NCI-H748 treated with DMSO at 0.1 percent for 48 hours (cell line): Measurements from ENCODE around the gene COL18A1.

Source experiments
- DNase-seq: peaks from one replicate; lab custom pipeline; 2025; lab: John Stamatoyannopoulos, UW

COL18A1 gene

DNA sequence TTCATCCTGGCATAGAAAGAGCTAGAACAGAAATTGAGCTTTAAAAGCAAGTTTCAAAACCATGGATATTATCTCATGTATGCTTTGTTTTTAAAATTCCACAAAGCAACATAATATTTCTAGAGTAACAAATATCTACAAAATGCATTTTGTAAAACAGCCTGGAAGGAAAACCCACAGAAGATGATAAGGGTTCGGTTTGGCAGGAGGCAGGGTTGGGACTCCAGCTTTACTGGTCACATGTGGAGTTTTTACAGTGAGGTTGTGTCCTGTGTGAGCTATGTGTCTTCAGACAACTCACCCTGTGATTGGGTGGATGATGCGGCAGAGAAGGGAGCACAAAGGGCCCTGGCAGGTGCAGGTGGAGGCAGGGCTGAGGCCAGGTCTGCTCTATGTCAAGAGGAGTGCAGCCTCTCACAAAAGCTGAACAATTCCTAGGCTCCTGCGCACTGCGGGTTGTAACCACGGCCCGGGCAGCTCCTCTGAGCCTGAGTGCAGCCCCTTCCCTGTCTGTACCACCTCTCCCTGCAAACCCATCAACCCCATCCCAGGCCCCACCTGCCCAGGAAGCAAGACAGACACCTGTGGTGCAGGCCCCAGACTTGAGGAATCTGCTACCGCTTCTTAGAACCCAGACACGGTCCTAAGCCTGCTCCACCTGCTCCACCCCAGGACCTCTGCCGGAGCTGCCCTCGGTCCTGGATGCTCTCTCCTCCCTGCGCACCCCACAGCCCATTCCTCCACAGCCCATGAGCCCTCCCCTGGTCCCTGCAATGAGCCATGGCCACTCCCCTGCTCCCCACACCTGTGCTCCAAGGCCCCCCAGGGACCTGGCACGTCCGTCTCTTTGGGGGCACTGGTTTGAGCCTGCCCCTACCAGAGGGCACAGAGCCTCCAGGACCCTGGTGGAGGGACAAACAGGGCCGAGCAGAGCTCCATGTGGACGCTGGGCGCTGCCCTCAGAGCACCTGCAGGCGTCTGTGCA lies 2.8 kb upstream of the COL18A1 start:
- no peak for DNase-seq

DNA sequence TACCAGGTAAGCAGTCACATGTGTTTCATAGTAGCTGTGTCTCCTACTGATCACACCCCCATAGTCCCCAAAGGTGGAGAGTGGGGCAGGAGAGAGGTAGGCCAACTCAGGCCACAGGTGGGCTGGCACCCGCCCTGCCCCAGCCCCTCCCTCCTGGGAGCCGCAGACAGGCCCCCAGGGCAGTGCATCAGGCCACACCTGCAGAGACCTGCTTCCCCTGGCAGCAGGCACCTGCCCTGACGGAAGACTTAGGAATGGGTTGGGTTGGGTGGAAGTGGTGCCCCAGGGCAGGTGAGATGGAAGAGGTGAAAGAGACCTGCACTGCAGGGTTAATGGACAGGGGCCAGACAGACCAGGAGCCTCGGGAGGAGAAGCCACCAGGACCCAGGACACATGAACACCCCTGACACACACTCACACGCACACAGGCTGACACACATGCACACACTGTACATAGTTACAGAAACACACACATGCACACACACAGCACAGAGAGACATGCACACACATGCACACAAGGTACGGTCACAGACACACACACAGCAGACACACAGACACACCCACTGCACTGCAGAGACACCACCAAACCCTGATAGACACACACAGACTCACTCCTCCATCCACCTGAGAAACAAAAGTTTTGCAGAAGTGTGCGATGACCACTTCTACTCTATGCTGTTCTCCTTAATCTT lies 1.7 kb upstream of the COL18A1 start:
- no peak for DNase-seq

DNA sequence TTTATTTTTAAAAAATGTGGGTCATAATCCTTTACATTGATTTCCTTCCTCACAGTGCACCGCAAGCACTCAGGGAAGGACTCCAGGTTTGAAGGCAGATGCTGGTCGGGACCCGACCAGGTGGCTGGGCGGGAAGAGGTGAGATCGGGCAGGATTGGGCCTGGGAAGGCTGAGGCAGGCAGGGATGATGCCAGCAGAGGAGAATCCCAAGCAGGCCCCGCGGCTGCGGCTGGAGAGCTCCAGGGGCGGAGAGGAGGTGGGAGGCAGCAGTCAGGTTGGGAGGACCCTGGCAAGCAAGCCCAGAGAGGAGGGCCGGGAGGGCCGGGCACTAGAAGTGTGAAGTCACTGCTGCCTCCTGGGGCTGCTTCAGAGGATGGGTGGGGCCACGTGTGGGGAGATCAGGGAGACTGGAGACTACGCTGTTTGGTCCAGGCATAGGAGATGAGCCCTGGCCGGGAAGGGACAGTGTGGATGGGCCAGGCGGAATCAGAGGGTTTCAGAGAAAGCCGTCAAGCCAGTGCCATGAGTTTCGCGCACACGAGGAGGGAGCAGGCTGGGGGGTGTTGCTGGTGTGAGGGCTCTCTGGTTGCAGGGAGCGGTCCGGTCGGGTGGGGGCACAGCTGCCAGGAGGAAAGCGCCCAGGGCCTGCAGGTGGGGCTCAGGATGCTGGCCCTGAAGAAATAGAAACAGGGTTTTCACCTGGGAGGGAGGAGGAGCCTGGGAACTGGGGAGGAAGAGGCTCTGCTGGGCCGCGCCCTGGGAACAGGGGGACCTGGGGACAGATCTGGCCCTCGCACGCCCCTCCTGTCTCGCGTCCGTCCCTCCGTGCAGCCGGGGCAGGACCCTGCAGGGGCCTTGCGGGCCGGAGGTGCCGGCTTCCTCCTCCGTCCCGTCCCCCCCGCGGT lies 888 bp upstream of the COL18A1 start:
- no peak for DNase-seq

DNA sequence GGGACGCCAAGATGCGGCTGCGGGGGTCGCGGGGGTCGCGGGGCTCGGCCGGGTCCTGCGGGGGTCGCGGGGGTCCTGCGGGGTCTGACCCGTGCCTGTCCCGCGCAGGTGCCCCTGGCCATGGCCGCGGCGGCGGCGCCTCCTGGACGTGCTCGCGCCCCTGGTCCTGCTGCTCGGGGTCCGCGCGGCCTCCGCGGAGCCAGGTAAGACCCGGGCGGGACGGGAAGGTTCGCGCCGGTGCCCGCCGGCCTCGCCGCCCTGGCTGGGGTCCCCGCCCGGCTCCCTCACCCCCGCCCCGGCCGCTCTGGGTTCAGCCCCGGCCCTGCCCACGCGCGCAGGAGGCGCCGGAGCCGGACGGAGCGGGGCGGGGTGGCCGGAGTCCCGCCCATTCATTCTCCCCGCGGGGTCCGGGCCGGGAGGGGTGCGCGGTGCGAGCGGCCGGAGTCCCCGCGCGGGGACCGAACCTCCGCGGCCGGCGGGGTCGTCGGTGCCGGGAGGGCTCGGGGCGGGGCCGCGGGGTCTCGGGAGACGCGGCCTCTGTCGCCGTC lies 380 bp downstream of the COL18A1 start:
- DNase-seq, result no peak

DNA sequence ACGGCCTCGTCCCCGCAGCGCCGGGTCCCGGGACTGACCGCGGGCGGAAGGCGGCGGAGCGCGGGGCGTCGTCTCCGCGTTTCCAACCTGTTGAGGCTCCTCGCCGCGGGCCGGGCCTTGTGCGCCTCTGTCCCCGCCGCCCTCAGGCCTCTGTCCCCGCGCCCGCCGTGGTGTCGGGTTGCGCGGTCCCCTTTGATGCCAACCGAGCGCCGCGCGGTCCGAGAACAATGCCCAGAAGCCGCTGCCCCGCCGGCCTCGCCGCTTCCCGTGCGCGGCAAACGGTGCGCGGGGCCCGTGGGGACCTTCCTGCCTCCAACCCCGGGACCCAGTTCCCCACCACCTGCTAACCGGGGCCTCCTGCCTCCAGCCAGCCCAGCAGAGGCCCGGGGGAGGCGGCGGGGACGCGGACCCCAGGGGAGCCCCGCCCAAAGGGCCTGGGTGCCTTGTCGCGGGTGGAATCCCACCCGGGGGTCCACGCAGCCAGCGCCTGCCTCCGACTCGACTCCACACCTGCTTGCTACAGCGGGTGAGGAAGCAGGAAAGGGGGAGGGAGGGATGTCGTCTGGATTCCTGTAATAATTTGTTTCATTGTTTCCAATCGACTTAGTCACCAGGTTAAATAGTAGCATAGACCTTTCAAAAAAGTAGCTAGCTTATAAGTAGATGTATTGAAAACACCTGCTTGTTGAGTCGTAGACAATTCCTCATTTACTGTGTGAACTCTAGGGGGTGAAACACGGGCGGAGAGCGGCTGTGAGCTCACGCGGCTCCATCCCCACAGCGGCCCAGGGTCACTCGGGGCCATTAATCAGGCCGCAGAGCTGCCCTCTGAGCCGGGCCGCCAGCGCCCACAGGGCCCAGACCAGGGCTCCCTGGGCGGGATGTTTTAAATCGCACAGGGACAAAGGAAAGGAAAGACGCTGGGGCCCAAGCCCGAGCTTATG lies 1.1 kb downstream of the COL18A1 start:
- DNase-seq, result no peak

DNA sequence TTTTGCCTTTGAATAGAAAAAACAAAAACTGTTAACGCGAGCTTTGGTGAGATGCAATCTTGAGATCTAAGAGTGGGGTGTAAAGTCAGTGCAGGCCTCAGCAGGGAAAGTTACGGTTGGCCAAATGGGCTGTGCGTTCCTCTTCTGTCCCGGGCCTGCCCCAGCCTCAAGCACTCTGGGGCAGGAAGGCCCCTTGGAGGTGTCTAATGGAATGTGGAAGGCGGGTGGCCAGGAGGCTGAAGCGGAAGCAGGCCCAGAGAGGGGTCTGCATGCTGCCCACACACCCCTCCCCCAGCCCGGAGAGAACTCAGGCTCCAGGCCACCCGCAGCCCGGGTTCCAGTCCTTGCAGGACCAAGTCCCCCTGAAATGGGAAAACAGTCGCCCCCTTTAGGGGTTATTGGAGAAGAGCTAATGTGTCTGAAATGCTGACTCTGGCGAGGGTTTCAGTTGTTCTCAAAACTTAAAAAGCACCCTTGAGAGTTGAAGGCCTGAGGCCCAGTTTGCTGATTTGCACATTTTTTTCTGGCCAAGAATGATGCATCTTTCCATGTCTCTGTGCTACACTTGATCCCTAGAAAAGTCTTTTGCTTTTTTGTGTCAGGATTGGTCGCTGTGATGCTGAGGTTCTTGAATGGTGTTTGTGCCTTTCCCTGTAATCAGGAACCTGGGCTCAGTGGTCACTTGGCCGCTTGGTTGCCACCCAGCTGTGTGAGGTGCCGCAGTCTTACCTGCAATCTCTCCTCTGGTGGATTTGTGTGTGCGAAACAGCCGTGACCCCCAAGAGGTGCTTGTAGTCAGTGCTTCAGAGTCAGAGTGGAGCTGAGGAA lies 2.0 kb downstream of the COL18A1 start:
- DNase-seq, result no peak

DNA sequence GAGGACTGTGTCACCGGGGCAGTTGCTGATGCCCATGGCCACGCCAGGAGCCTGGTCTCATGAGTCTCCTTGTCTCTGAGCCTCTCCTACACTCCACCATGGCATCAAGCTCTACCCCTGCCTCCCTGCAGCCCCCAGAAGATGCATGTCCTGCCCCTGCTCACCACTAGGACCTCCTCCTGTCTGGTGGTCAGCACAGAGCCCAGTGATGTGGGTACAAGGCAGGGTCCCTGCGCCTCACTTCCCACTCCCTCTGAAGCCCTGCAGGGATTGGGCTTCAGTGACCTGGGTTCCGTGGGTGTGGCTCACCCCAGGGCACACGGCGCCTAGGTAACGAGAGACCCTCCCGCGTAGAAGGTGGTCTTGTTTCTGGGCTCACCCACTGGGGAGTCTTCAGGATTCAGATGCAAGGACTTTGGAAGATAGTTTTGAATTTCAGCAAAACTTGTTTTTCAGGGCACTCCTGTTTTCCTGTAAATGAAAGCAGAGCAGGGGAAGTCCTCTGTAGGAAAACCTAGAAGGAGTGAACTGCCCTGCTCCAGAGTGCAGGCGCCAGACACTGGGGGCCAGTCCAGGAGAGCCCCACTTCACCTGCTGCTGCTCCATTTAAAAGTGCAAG lies 2.8 kb downstream of the COL18A1 start:
- no peak for DNase-seq

DNA sequence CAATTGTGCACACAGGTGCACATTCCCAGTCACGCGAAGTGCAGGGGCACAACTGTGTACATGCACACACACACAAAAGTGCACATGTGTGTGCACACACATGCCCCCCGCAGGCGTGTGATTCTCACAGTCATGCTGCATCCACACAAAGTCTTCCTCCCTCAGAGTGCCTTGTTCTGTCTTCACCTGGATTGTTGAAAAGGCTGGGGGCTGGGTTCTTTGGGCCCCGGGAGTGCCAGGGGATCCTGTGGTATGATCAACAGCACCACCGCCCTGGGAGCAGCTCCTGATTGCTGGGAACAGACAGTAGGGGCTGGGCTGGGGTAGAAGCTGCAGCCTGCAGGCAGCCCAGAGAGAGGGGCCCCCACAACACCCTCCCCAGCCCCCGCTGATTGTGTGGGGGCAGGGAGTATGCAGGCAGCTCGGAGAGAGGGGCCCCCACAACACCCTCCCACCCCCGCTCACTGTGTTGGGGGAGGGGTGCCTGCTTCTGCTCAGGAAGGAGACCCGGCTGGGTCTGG lies 3.4 kb downstream of the COL18A1 start:
- no peak for DNase-seq

DNA sequence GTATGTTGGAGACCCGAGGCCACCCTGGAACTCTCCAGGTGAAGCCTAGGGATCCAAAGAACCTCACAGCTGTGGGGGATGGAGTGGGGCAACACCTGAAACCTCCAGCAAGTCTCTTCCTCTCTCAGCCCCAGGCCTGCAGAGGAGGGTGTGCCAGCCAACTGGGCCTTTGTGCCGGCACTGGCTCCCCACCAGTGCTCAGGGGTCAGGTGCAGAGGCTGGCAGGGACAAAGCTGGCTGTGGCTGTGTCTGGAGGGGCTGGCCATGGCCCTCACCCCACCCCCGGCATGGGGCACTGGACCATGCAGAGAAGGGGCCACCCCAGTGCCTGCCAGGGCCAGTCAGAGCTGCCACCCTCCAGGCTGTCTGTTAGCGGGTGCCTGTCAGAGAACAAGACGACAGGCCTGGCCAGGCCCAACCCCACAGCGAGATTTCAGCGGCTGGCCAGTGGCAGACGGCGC lies 3.9 kb downstream of the COL18A1 start:
- no peak for DNase-seq

DNA sequence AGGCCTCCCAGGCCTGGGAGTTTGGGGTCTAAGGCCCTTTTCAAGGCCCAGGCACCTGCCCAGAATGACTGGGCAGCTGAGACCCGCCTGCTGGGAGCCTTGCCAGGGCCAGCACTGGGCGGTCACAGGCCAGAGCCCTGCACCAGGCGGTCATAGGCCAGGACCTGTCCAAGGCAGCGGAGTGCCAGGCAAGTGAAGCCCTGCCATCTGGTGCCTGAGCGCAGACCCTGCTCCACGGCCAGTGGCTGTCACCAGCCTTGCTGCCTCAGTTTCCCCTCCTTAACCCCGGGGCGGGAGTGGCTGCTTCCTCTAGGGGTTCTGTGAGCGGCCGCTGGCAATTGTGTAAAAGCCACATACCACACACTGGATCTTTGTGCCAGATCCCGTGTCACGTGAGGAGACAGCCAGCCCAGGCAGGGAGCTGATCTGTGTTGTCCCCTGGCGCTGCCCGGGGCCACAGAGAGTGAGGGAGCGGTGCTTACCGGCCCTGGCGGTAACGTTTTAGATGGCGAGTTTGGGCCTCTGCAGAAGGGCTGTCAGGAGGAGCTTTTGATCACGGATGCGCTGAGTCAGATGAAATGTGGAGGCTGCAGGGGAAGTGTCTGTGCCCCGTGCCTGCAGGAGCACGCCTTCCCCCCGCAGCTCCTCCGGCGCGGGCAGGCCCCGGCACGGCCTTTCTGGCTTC lies 4.6 kb downstream of the COL18A1 start:
- no peak for DNase-seq

DNA sequence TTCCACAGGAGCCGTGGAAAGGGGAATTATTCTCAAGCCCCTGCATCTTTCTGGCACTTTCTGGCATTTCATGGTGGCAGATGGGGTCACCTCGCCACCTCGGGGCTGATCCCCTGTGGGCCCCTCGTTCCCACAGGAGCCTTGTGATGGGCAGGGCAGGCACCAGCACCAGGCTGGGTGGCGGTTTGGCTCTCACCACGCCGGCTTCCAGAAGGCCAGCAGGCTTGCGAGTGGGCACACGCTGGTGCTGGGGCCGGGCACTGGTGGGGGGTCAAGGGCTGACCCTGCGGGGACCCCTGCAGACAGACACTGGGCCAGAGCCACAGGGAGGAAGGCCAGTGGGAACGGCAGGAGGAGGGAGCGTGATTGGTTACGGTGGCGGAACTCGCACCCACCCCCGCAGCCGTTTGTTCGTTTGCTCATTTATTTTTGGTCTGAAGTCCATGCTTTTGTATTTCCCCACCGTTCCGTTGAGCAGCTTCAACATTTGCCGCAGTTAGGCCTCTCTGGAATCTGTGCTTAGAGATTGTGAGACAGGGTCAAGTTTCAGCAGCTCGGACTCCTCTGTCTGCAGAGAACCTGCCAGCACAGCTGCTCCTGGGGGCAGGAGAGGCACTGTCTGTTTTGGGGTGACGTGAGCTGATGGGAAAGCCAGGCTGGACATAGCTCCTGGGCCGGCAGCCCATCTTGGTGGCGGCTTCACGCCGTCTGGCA lies 5.3 kb downstream of the COL18A1 start:
- DNase-seq, result no peak

DNA sequence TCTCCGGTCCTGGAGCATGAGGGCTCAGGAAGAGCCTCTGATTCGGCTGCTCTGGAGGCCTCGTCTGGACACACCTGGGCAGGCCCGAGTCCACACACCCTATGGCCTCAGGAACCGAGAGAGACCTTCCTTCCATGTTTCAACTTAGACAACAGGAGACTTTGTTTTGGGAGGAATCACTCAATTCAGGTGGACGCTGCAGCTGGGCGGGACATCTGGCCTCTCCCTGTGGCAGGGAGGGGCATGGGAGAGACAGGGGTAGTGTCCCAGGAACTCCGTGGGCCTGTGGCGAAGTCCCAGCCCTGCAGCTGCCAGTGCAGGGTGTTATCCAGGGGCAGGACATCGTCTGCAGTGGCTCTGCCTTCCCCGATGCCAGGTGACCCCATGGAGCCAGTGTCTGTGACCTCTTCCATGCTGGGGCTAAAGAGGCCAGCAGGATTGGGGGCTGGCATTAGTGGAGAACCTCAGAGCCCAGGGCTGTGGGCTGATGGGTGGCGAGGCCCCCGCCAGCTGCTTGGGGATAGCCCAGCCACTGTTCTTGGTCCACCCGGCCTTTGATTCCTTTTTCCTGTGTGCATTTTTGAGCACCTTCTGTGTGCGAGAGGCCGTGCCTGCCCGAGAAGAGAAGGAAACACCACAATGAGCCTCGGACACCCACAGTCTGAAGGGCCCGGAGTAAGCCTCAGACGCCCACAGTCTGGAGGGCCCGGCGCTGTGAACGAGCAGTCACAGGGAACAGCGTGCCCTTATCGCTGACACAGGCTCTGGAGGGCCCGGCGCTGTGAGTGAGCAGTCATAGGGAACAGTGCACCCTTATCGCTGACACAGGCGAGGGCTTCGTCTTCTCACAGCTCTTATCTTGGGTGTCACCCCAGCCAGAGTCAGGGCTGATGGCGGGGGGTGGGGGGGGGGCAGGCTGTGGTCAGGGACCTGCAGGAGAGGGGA lies 6.2 kb downstream of the COL18A1 start:
- DNase-seq, result no peak

DNA sequence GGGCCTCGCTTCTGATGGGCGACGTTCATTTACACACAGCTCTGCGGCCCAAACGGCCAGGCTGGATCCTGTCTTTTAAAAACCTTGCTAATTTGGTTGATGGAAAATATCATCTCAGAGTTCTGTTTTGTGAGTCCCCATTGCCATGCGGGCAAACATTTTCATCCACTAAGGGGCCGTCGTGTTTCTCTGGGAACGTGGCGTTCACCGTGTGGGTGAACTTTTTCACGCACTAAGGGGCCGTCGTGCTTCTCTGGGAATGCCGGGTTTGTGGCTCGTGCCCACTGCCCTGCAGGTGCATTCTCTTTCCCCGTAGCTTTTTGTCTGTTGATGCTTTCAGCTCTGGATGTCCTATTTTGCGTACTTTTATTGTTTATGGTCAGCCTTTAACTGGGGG lies 6.8 kb downstream of the COL18A1 start:
- no peak for DNase-seq

DNA sequence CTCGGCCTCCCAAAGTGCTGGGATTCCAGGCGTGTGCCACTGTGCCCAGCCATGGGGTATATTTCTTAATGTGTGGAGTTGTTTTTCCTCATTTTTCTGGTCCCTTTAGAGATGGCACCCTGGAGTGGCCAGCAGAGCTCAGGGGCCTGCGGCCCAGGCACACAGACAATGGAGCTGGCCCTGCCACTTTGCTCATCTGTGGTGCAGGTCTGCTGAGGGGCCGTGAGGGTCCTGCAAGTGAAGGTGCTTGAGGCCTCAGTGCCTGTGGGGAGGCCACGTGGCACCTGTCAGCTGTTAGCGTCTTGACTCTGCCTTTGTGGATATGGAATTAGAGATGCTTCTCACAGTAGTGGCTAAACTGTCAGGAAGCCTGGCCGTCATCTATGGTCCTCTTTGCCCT lies 7.5 kb downstream of the COL18A1 start:
- no peak for DNase-seq

DNA sequence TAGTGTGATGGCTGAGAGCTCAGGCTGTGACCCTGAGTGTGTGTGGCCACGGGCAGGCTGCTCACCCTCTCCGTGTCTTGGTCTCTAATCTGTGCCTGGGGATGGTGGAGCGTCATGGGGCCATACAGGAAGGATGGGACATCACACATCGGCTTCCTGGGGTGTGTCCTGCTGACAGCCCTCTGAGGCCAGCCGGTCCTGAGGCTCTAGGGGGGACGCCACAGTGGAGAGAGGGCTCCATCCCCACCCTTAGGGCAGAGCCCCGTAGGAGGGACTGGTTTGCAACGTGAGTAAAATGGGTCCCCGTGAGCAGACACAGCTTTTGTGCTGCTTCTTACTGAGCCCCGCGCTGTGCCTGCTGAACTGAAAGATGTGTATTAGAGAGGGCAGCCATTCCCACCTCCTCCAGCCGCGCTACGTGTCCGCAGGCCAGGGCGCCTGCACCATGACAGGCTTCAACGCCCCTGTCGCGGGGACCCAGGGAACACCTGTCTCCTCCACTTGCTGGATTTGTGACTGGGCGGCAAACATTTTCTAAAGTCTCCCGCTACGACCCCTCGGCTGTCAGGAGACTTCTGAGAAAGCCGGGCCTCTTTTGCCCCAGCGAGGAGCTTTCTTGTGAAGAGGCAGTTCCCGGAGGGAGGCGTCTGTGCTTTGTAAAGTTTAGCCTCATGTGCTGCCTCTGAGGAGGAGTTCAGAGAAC lies 8.1 kb downstream of the COL18A1 start:
- no peak for DNase-seq

DNA sequence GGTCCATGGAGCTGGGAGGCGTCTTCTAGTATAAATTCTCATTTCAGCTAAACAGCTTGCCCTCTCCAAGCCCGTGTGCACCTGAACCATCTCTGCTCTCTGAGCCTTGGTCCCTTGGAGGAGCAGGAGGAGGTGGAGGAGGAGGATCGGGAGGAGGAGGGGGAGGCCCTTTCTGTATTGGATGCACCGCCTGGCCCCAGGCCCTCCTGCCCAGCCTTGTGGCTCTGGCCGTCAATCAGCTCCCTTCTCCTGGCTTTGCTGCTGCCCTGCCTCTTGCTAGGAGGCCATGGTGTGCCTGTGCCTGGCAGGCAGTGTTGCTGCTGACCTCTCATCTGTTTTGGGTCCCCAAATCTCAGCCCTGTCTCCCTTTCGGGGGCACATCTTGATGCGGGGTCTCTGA lies 9.0 kb downstream of the COL18A1 start:
- no peak for DNase-seq
